ENCODE data around the gene KIAA1671.

Gene KIAA1671

DNA sequence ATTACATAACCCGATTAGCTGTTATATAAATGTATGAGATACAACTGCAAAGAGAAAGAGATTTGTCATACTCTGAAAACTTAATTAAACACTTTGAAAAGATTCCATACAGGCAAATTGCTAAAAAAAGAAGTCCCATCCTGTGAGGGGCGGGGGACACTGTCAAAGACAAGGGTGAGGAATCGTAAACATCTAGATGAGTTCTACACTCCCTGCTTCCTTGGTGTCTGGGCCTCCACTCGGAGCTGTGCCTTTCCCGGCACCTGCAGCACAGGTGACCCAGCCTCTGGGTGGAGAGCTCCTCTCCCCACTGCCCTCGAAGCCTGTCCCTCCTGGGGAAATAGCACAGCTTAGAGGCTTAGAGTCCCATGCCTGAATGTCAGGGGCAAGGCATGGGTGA, 177.9 kb downstream of the KIAA1671 start:
- no peak for DNase-seq (ENCODE audit: low read depth, low spot score)
- H3K4me3 ChIP-seq (ENCODE audit: insufficient read length, low read depth): no peak overlapping the region
- no peaks in the 10 kb centered on the region for H3K27me3 ChIP-seq (ENCODE audit: insufficient read depth, insufficient read length)
- peaks cover 3% of the 10 kb centered on the region for H3K36me3 ChIP-seq (ENCODE audit: insufficient read depth, insufficient read length, low read length)
- H3K4me1 ChIP-seq (ENCODE audit: insufficient read depth, insufficient read length): peaks cover 10% of the 10 kb centered on the region
- H3K9ac ChIP-seq (ENCODE audit: insufficient read length, low read depth): no peak overlapping the region
- no peak for TF ChIP-seq YY1 (IDR thresholded peaks at IDR 0.05; ENCODE audit: insufficient read depth, insufficient read length)
- no peak for TF ChIP-seq SUZ12 (IDR thresholded peaks at IDR 0.05; ENCODE audit: extremely low read depth, insufficient read depth, insufficient read length)
- no peak for TF ChIP-seq ZNF274 (IDR thresholded peaks at IDR 0.05; ENCODE audit: low read depth, low read length)
- no peaks in the 10 kb centered on the region for H3K9me3 ChIP-seq (ENCODE audit: insufficient read depth, low read length)

GRCh38 chr22:25131198-25131887, 178.8 kb downstream of the KIAA1671 start:
- peaks cover 3% of the 10 kb centered on the region for H3K36me3 ChIP-seq (ENCODE audit: insufficient read depth, insufficient read length, low read length)
- no peak overlapping the region for H3K4me3 ChIP-seq (ENCODE audit: insufficient read length, low read depth)
- H3K27me3 ChIP-seq (ENCODE audit: insufficient read depth, insufficient read length): no peaks in the 10 kb centered on the region
- no peaks in the 10 kb centered on the region for H3K9me3 ChIP-seq (ENCODE audit: insufficient read depth, low read length)
- peaks cover 10% of the 10 kb centered on the region for H3K4me1 ChIP-seq (ENCODE audit: insufficient read depth, insufficient read length)
- no peak overlapping the region for H3K9ac ChIP-seq (ENCODE audit: insufficient read length, low read depth)
- no peak for TF ChIP-seq ZNF274 (IDR thresholded peaks at IDR 0.05; ENCODE audit: low read depth, low read length)
- no peak for TF ChIP-seq YY1 (IDR thresholded peaks at IDR 0.05; ENCODE audit: insufficient read depth, insufficient read length)
- no peak for TF ChIP-seq SUZ12 (IDR thresholded peaks at IDR 0.05; ENCODE audit: extremely low read depth, insufficient read depth, insufficient read length)
- no peak for DNase-seq (ENCODE audit: low read depth, low spot score)

- no peak for DNase-seq (ENCODE audit: low read depth, low spot score)
- no peak overlapping the region for H3K4me3 ChIP-seq (ENCODE audit: insufficient read length, low read depth)
- peaks cover 6% of the 10 kb centered on the region for H3K4me1 ChIP-seq (ENCODE audit: insufficient read depth, insufficient read length)
Measured at GRCh38 chr22:25134028-25134427, 181.5 kb downstream of the KIAA1671 start.

DNA sequence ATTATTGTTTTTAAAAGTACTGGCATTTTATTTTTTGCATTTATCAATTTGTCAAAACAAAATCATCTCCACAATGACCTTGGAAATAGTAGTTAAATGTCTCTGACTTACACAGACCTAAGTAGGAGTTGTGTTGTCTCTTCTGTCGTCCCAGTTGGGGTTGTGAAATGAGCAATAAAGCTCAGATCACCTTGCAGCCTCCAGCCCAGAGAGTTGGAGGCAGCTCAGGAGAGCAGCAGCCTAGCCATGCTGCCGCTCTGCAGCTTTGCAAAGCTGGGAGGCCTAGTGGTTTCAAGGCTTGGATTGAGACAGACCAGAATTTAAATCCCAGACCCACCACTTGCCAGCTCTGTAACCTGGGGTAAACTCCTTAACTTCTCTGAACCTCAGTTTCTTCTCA, 181.9 kb downstream of the KIAA1671 start:
- Histone ChIP-seq H3K36me3 (ENCODE audit: insufficient read depth, insufficient read length, low read length) (peaks cover 3% of the 10 kb centered on the region), H3K4me1 (ENCODE audit: insufficient read depth, insufficient read length) (peaks cover 6% of the 10 kb centered on the region), H3K27me3 (ENCODE audit: insufficient read depth, insufficient read length) (no peaks in the 10 kb centered on the region), H3K4me3 (ENCODE audit: insufficient read length, low read depth) (no peak overlapping the region), H3K9ac (ENCODE audit: insufficient read length, low read depth) (no peak overlapping the region), H3K9me3 (ENCODE audit: insufficient read depth, low read length) (peaks cover 12% of the 10 kb centered on the region; the same call in 1 of the 2 replicates)
- DNase-seq (ENCODE audit: low read depth, low spot score): no peak
- TF ChIP-seq YY1 (IDR thresholded peaks at IDR 0.05; ENCODE audit: insufficient read depth, insufficient read length) (no peak), ZNF274 (IDR thresholded peaks at IDR 0.05; ENCODE audit: low read depth, low read length) (no peak), SUZ12 (IDR thresholded peaks at IDR 0.05; ENCODE audit: extremely low read depth, insufficient read depth, insufficient read length) (no peak)

More at GRCh38 chr22:25134028-25134427, 181.5 kb downstream of the KIAA1671 start:
- Histone ChIP-seq H3K36me3 (ENCODE audit: insufficient read depth, insufficient read length, low read length) (peaks cover 3% of the 10 kb centered on the region), H3K9ac (ENCODE audit: insufficient read length, low read depth) (no peak overlapping the region), H3K27me3 (ENCODE audit: insufficient read depth, insufficient read length) (no peaks in the 10 kb centered on the region), H3K9me3 (ENCODE audit: insufficient read depth, low read length) (peaks cover 12% of the 10 kb centered on the region; the same call in 1 of the 2 replicates)
- TF ChIP-seq YY1 (IDR thresholded peaks at IDR 0.05; ENCODE audit: insufficient read depth, insufficient read length): no peak
- no peak for TF ChIP-seq SUZ12 (IDR thresholded peaks at IDR 0.05; ENCODE audit: extremely low read depth, insufficient read depth, insufficient read length)

- Histone ChIP-seq H3K36me3 (ENCODE audit: insufficient read depth, insufficient read length, low read length) (peaks cover 3% of the 10 kb centered on the region), H3K4me1 (ENCODE audit: insufficient read depth, insufficient read length) (peaks cover under 1% of the 10 kb centered on the region), H3K4me3 (ENCODE audit: insufficient read length, low read depth) (no peak overlapping the region), H3K9ac (ENCODE audit: insufficient read length, low read depth) (no peak overlapping the region), H3K27me3 (ENCODE audit: insufficient read depth, insufficient read length) (no peaks in the 10 kb centered on the region), H3K9me3 (ENCODE audit: insufficient read depth, low read length) (peaks cover 12% of the 10 kb centered on the region; the same call in 1 of the 2 replicates)
- TF ChIP-seq SUZ12 (IDR thresholded peaks at IDR 0.05; ENCODE audit: extremely low read depth, insufficient read depth, insufficient read length): no peak
- TF ChIP-seq ZNF274 (IDR thresholded peaks at IDR 0.05; ENCODE audit: low read depth, low read length): no peak
- no peak for TF ChIP-seq YY1 (IDR thresholded peaks at IDR 0.05; ENCODE audit: insufficient read depth, insufficient read length)
- DNase-seq (ENCODE audit: low read depth, low spot score): no peak
Measured at GRCh38 chr22:25136953-25137576, 184.5 kb downstream of the KIAA1671 start.

DNA sequence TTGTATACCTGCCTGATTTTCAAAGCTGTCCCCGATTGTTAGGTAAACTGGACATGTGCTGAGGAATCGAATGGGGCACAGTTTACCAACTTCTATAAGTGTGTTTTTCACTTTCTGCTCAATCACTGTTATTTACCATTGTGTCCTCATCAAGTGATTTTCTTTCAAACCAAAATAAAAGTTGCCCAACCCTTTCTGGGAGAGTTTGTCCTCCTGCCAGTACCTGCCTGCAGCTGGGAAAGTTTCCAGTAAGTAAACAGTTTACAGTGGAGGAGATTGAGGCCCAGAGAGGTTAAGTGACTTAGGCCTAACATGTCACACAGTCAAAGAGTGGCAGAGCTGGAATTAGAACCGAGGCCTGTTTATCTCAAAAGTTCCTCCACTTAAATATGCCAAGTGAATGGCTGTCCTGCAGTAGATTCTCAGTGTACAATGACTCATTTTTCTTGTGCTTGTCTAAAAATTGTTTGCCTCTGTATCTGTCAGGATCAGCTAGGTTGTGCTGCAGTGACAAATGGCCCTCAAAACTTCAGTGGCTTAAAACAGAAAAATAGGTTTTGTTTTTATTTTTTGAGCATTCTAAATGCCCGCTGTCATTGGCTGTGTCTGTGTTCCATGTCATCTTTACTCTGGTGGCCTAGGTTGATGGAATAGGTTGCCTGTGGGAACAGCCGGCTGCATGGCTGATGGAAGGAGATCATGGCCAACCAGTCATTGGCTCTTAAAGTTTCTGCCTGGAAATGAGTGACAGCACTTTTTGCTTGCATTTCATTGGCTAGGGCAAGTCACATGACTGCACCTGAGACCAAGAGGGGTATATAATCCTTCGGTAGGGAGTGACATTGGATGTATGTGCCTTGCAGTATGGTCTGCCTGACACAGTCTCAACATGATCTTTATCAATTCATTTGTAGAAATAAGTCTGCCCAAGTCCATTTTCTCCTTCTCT, 185.3 kb downstream of the KIAA1671 start:
- DNase-seq (ENCODE audit: low read depth, low spot score): no peak
- Histone ChIP-seq H3K27me3 (ENCODE audit: insufficient read depth, insufficient read length) (no peaks in the 10 kb centered on the region), H3K9me3 (ENCODE audit: insufficient read depth, low read length) (peaks cover 12% of the 10 kb centered on the region; the same call in 1 of the 2 replicates), H3K4me1 (ENCODE audit: insufficient read depth, insufficient read length) (peaks cover 2% of the 10 kb centered on the region), H3K36me3 (ENCODE audit: insufficient read depth, insufficient read length, low read length) (peaks cover 3% of the 10 kb centered on the region), H3K4me3 (ENCODE audit: insufficient read length, low read depth) (no peak overlapping the region), H3K9ac (ENCODE audit: insufficient read length, low read depth) (no peak overlapping the region)
- no peak for TF ChIP-seq YY1 (IDR thresholded peaks at IDR 0.05; ENCODE audit: insufficient read depth, insufficient read length)
- no peak for TF ChIP-seq SUZ12 (IDR thresholded peaks at IDR 0.05; ENCODE audit: extremely low read depth, insufficient read depth, insufficient read length)
- no peak for TF ChIP-seq ZNF274 (IDR thresholded peaks at IDR 0.05; ENCODE audit: low read depth, low read length)
